GM18505 (cell line): ENCODE data around the gene PHLDA2.
"Not testable (repeated sequence)": the region's sequence is repeated elsewhere in the genome, so short reads cannot be mapped to it uniquely, and the experiment has no call there.

ENCODE experiments used
- ATAC-seq: cut with Tn5 transposase; IDR thresholded peaks from one replicate; pipeline ENCODE4 v1.9.1; 2021; ENCODE audit not compliant: unreplicated experiment
- POLR2A ChIP-seq: IDR thresholded peaks from 4 replicates; pipeline ENCODE4 v1.6.1; 2011; ENCODE audit warnings: borderline replicate concordance; ENCODE audit not compliant: insufficient read depth, insufficient read length; ENCODE audit errors: extremely low read depth

The PHLDA2 gene

DNA sequence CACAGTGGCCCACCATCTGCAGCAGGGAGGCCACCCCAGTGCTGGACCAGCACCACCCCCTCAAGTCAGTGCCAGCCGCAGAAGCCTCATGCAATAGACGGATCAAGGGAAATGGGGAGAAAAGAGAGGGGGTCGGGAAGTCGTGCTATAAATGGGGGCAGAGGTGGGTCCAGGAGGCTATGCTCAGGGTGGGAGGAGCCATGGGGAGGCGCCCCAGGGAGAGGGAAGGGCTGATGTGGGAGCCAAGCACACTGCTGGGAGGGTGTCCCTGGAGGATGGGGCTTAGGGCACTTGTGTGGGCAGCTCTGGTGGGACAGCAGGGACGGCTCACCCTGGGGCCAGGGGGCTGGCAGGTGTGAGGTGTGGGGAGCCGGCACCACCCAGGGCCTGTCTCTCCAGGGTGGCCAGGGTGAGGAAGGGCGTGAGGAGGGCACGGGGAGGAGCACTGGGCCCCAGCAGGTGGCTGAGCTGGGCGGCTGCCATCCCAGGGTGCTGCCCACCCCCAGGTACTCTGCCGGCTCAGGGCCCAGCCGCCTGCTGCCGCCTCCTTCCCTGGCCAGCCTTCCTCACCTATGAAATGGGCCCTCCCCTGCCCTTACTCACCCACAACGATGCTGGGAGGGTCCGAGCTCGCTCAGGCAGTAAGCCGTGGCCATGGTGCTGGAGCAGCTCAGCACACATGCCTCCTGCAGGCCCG, 18.0 kb downstream of the PHLDA2 start:
- no peak for ATAC-seq
- no peak for TF ChIP-seq POLR2A

GRCh38 chr11:2910401-2910955, 18.7 kb downstream of the PHLDA2 start:
- ATAC-seq, result no peak

GRCh38 chr11:2909133-2909902, 19.9 kb downstream of the PHLDA2 start:
- ATAC-seq, result no peak
- no peak for TF ChIP-seq POLR2A

More at GRCh38 chr11:2910401-2910955, 18.7 kb downstream of the PHLDA2 start:
- no peak for TF ChIP-seq POLR2A

DNA sequence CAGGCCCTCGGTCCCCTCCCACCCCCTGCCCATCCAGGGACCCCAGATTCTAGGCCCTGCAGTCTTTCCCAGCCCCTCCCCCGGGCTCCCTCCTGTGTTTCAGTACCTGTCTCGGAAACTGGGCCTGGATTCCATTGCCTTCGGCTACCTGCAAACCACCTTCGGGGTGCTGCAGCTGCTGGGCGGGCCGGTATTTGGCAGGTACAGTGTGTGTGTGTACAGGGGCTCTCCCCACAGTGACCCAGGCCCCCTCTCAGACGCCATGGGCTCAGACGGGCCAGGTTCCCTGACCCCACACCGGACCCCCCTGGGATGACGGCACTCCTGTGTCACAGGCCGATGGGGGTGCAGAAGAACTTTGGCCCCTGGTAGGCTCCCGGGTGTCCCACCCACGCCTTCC, 21.1 kb downstream of the PHLDA2 start:
- TF ChIP-seq POLR2A, result no peak
- ATAC-seq, result no peak

- not testable (repeated sequence) for ATAC-seq
Measured at GRCh38 chr11:2905299-2905698, 23.9 kb downstream of the PHLDA2 start.

- no peak for ATAC-seq
Measured at GRCh38 chr11:2904153-2905052, 24.8 kb downstream of the PHLDA2 start.

GRCh38 chr11:2903672-2904011, 25.6 kb downstream of the PHLDA2 start:
- TF ChIP-seq POLR2A, result no peak
- ATAC-seq, result no peak

More at GRCh38 chr11:2904153-2905052, 24.8 kb downstream of the PHLDA2 start:
- TF ChIP-seq POLR2A, result no peak

- ATAC-seq, result no peak
- no peak for TF ChIP-seq POLR2A
Measured at GRCh38 chr11:2902784-2903671, 26.2 kb downstream of the PHLDA2 start.

GRCh38 chr11:2901854-2902783, 27.1 kb downstream of the PHLDA2 start:
- peak; percentile 88 for ATAC-seq
- TF ChIP-seq POLR2A, result peak; percentile 73

DNA sequence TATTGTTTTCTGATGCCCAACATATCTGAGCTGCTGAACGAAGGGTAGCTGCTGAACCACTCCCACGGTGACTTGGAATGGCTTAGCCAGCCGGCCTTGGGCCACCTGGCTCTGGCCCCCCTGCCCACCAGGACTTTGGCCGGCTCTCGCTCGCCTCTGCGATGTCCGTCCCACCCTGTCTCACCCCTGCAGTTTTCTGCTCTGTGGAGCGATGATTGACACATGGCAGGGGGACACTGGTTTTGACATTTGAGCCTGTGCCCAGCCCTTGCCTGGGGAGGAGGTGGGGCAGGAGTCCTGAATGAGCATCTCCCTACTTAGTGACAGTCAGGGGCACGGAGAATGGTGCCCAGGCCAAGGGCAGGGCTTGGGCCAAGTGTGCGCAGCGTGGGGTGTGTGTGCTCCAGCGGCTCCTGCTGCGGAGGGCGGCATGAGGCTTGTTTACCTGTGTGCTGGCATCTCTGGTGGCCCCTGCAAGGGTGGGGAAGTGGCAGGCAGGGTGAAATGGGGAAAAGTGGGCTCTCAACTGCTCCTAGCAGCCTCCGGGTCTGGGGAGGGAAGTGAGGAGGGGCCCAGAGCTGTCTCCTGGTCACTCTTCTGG, 27.9 kb downstream of the PHLDA2 start:
- no peak for TF ChIP-seq POLR2A
- no peak for ATAC-seq
